Measurements from ENCODE around the gene BCR. TPM values are rescaled to one million over a fixed set of nuclear protein-coding genes. Genes with fewer than 3 reads are reported as not detected.

Gene BCR
- total and polyA plus RNA-seq, 2 of the 13 experiments (the other 11 are each of a cell fraction or from before 2014, with no cell fraction given): 19.9 to 33.6 TPM

- no peak for TF ChIP-seq STAT5B (CRISPR knock-in tag; IDR thresholded peaks at IDR 0.05)
- TF ChIP-seq SSRP1 (CRISPR knock-in tag; IDR thresholded peaks at IDR 0.05): no peak
- no peak for TF ChIP-seq ZSCAN12 (CRISPR knock-in tag; IDR thresholded peaks at IDR 0.05)
- no peak for TF ChIP-seq ZFP36L2 (CRISPR knock-in tag; IDR thresholded peaks at IDR 0.05)
- TF ChIP-seq POLR2A (IDR thresholded peaks at IDR 0.05; ENCODE audit: insufficient read depth in 1 of 2, low read depth in 2 of 2, low read length in 2 of 2): peak; percentile 24 to 36; a peak in 1 of 4 replicates
- TF ChIP-seq FOSL1 (CRISPR knock-in tag; IDR thresholded peaks at IDR 0.05; ENCODE audit: borderline replicate concordance): no peak
- TF ChIP-seq RBM39 (IDR thresholded peaks at IDR 0.05; ENCODE audit: low read depth, low read length, poor library complexity, severe bottlenecking): no peak
- no peak for TF ChIP-seq ATF6 (CRISPR knock-in tag; conservative IDR thresholded peaks at IDR 0.05)
- no peak for TF ChIP-seq ZNF432 (CRISPR knock-in tag; IDR thresholded peaks at IDR 0.05; ENCODE audit: borderline replicate concordance)
- TF ChIP-seq ZNF263 (CRISPR knock-in tag; IDR thresholded peaks at IDR 0.05): no peak
- TF ChIP-seq THYN1 (CRISPR knock-in tag; IDR thresholded peaks at IDR 0.05; ENCODE audit: borderline replicate concordance, low read depth): no peak
- TF ChIP-seq, protein P1, sequence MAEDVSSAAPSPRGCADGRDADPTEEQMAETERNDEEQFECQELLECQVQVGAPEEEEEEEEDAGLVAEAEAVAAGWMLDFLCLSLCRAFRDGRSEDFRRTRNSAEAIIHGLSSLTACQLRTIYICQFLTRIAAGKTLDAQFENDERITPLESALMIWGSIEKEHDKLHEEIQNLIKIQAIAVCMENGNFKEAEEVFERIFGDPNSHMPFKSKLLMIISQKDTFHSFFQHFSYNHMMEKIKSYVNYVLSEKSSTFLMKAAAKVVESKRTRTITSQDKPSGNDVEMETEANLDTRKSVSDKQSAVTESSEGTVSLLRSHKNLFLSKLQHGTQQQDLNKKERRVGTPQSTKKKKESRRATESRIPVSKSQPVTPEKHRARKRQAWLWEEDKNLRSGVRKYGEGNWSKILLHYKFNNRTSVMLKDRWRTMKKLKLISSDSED (CRISPR knock-in tag; IDR thresholded peaks at IDR 0.05): no peak
- TF ChIP-seq, protein P2, sequence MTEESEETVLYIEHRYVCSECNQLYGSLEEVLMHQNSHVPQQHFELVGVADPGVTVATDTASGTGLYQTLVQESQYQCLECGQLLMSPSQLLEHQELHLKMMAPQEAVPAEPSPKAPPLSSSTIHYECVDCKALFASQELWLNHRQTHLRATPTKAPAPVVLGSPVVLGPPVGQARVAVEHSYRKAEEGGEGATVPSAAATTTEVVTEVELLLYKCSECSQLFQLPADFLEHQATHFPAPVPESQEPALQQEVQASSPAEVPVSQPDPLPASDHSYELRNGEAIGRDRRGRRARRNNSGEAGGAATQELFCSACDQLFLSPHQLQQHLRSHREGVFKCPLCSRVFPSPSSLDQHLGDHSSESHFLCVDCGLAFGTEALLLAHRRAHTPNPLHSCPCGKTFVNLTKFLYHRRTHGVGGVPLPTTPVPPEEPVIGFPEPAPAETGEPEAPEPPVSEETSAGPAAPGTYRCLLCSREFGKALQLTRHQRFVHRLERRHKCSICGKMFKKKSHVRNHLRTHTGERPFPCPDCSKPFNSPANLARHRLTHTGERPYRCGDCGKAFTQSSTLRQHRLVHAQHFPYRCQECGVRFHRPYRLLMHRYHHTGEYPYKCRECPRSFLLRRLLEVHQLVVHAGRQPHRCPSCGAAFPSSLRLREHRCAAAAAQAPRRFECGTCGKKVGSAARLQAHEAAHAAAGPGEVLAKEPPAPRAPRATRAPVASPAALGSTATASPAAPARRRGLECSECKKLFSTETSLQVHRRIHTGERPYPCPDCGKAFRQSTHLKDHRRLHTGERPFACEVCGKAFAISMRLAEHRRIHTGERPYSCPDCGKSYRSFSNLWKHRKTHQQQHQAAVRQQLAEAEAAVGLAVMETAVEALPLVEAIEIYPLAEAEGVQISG (CRISPR knock-in tag; IDR thresholded peaks at IDR 0.05): no peak
- no peak for TF ChIP-seq CBX2 (IDR thresholded peaks at IDR 0.05; ENCODE audit: low read depth, low read length)
- no peak for TF ChIP-seq CBX2 (CRISPR knock-in tag; IDR thresholded peaks at IDR 0.05; ENCODE audit: low read depth)
- TF ChIP-seq, protein P3, sequence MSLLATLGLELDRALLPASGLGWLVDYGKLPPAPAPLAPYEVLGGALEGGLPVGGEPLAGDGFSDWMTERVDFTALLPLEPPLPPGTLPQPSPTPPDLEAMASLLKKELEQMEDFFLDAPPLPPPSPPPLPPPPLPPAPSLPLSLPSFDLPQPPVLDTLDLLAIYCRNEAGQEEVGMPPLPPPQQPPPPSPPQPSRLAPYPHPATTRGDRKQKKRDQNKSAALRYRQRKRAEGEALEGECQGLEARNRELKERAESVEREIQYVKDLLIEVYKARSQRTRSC (CRISPR knock-in tag; IDR thresholded peaks at IDR 0.05; ENCODE audit: low read depth): no peak
- TF ChIP-seq MAFF (IDR thresholded peaks at IDR 0.05; ENCODE audit: low read depth, low read length): no peak
- TF ChIP-seq ZNF703 (CRISPR knock-in tag; IDR thresholded peaks at IDR 0.05; ENCODE audit: borderline replicate concordance): no peak
- no peak for TF ChIP-seq ZNF160 (CRISPR knock-in tag; IDR thresholded peaks at IDR 0.05)
- no peak for TF ChIP-seq TOPORS (CRISPR knock-in tag; IDR thresholded peaks at IDR 0.05)
- TF ChIP-seq ZMYM2 (CRISPR knock-in tag; IDR thresholded peaks at IDR 0.05): no peak
- no peak for TF ChIP-seq BHLHE40 (IDR thresholded peaks at IDR 0.05; ENCODE audit: low read length)
These were observed 27.8 kb upstream of the BCR start (continued) for GRCh38 chr22:23152238-23153114.
